ENCODE data around the gene TNS4.

Gene TNS4

GRCh38 chr17:40520991-40521453, 19.6 kb upstream of the TNS4 start:
- Histone ChIP-seq H3K27me3 (ENCODE audit: insufficient read depth, low read length, poor library complexity) (no peaks in the 10 kb centered on the region), H3K79me2 (ENCODE audit: control insufficient read depth, insufficient read depth, low read length) (no peaks in the 10 kb centered on the region), H3K4me2 (ENCODE audit: low read length) (no peak overlapping the region), H3K23ac (ENCODE audit: low read length) (no peak overlapping the region), H2BK5ac (ENCODE audit: low read length) (no peak overlapping the region), H3K36me3 (ENCODE audit: control insufficient read depth, insufficient read depth, low read length) (no peaks in the 10 kb centered on the region), H2BK15ac (replicated peaks; ENCODE audit: low read depth) (no peak overlapping the region), H3K79me1 (ENCODE audit: low read length) (no peaks in the 10 kb centered on the region), H3K4ac (ENCODE audit: low read depth, low read length) (no peak overlapping the region), H3K27ac (ENCODE audit: low read depth, low read length) (no peak overlapping the region), H2BK120ac (ENCODE audit: low read depth, low read length) (no peak overlapping the region), H3K18ac (ENCODE audit: low read length) (no peak overlapping the region), H4K8ac (ENCODE audit: low read depth, low read length) (no peak overlapping the region), H3K9ac (ENCODE audit: low read length) (no peak overlapping the region), H3K56ac (ENCODE audit: low read length) (peak overlapping the region; percentile 1), H4K5ac (ENCODE audit: low read length) (no peak overlapping the region), H3K4me1 (ENCODE audit: control insufficient read depth, low read depth, low read length) (peaks cover 12% of the 10 kb centered on the region), H2AK5ac (ENCODE audit: low read length) (no peak overlapping the region), H3K4me3 (ENCODE audit: low read length) (no peak overlapping the region)
- WGBS (ENCODE audit: extremely low coverage, insufficient coverage, low lambda C conversion rate), result no CpG with 5 or more reads among the region's 14 CpGs
- no peak for DNase-seq

- Histone ChIP-seq H3K9ac (ENCODE audit: low read length) (no peak overlapping the region), H3K27me3 (ENCODE audit: insufficient read depth, low read length, poor library complexity) (no peaks in the 10 kb centered on the region), H2BK120ac (ENCODE audit: low read depth, low read length) (peak overlapping the region; percentile 33), H2BK15ac (replicated peaks; ENCODE audit: low read depth) (no peak overlapping the region), H4K8ac (ENCODE audit: low read depth, low read length) (no peak overlapping the region), H3K4ac (ENCODE audit: low read depth, low read length) (peak overlapping the region; percentile 65), H3K79me2 (ENCODE audit: control insufficient read depth, insufficient read depth, low read length) (no peaks in the 10 kb centered on the region), H3K36me3 (ENCODE audit: control insufficient read depth, insufficient read depth, low read length) (no peaks in the 10 kb centered on the region), H4K5ac (ENCODE audit: low read length) (no peak overlapping the region), H3K27ac (ENCODE audit: low read depth, low read length) (no peak overlapping the region), H3K4me2 (ENCODE audit: low read length) (no peak overlapping the region), H3K56ac (ENCODE audit: low read length) (peak overlapping the region; percentile 38), H2BK5ac (ENCODE audit: low read length) (peak overlapping the region; percentile 28), H3K18ac (ENCODE audit: low read length) (peak overlapping the region; percentile 12), H3K4me3 (ENCODE audit: low read length) (no peak overlapping the region), H3K23ac (ENCODE audit: low read length) (peak overlapping the region; percentile 59), H3K4me1 (ENCODE audit: control insufficient read depth, low read depth, low read length) (peaks cover 18% of the 10 kb centered on the region), H3K79me1 (ENCODE audit: low read length) (no peaks in the 10 kb centered on the region), H2AK5ac (ENCODE audit: low read length) (peak overlapping the region; percentile 46)
- no peak for DNase-seq
- WGBS (ENCODE audit: extremely low coverage, insufficient coverage, low lambda C conversion rate), result no CpG with 5 or more reads among the region's 5 CpGs
Measured at GRCh38 chr17:40519089-40519775, 17.8 kb upstream of the TNS4 start.

GRCh38 chr17:40518401-40519088, 17.1 kb upstream of the TNS4 start:
- WGBS (ENCODE audit: extremely low coverage, insufficient coverage, low lambda C conversion rate), result no CpG with 5 or more reads among the region's 5 CpGs
- Histone ChIP-seq H3K4ac (ENCODE audit: low read depth, low read length) (peak overlapping the region; percentile 2), H3K18ac (ENCODE audit: low read length) (peak overlapping the region; percentile 41), H3K79me1 (ENCODE audit: low read length) (no peaks in the 10 kb centered on the region), H3K27me3 (ENCODE audit: insufficient read depth, low read length, poor library complexity) (no peaks in the 10 kb centered on the region), H3K79me2 (ENCODE audit: control insufficient read depth, insufficient read depth, low read length) (no peaks in the 10 kb centered on the region), H2BK120ac (ENCODE audit: low read depth, low read length) (no peak overlapping the region), H3K4me2 (ENCODE audit: low read length) (no peak overlapping the region), H3K27ac (ENCODE audit: low read depth, low read length) (peak overlapping the region; percentile 15), H3K36me3 (ENCODE audit: control insufficient read depth, insufficient read depth, low read length) (no peaks in the 10 kb centered on the region), H4K8ac (ENCODE audit: low read depth, low read length) (no peak overlapping the region), H4K5ac (ENCODE audit: low read length) (no peak overlapping the region), H3K23ac (ENCODE audit: low read length) (no peak overlapping the region), H2AK5ac (ENCODE audit: low read length) (peak overlapping the region; percentile 65), H3K56ac (ENCODE audit: low read length) (peak overlapping the region; percentile 71), H3K4me1 (ENCODE audit: control insufficient read depth, low read depth, low read length) (peaks cover 18% of the 10 kb centered on the region), H3K9ac (ENCODE audit: low read length) (no peak overlapping the region), H3K4me3 (ENCODE audit: low read length) (no peak overlapping the region), H2BK5ac (ENCODE audit: low read length) (no peak overlapping the region), H2BK15ac (replicated peaks; ENCODE audit: low read depth) (no peak overlapping the region)
- peak; percentile 91 for DNase-seq

- Histone ChIP-seq H3K79me1 (ENCODE audit: low read length) (no peaks in the 10 kb centered on the region), H4K5ac (ENCODE audit: low read length) (no peak overlapping the region), H3K9ac (ENCODE audit: low read length) (no peak overlapping the region), H4K8ac (ENCODE audit: low read depth, low read length) (no peak overlapping the region), H3K4me1 (ENCODE audit: control insufficient read depth, low read depth, low read length) (peaks cover 18% of the 10 kb centered on the region), H3K18ac (ENCODE audit: low read length) (peak overlapping the region; percentile 41), H2AK5ac (ENCODE audit: low read length) (peak overlapping the region; percentile 96), H3K4me2 (ENCODE audit: low read length) (no peak overlapping the region), H3K4ac (ENCODE audit: low read depth, low read length) (peak overlapping the region; percentile 44), H3K4me3 (ENCODE audit: low read length) (no peak overlapping the region), H3K79me2 (ENCODE audit: control insufficient read depth, insufficient read depth, low read length) (no peaks in the 10 kb centered on the region), H3K27me3 (ENCODE audit: insufficient read depth, low read length, poor library complexity) (no peaks in the 10 kb centered on the region), H3K36me3 (ENCODE audit: control insufficient read depth, insufficient read depth, low read length) (no peaks in the 10 kb centered on the region), H2BK15ac (replicated peaks; ENCODE audit: low read depth) (no peak overlapping the region), H2BK5ac (ENCODE audit: low read length) (peak overlapping the region; percentile 87), H3K56ac (ENCODE audit: low read length) (peak overlapping the region; percentile 71), H3K27ac (ENCODE audit: low read depth, low read length) (no peak overlapping the region), H2BK120ac (ENCODE audit: low read depth, low read length) (no peak overlapping the region), H3K23ac (ENCODE audit: low read length) (no peak overlapping the region)
- DNase-seq, result no peak
- no CpG with 5 or more reads among the region's 4 CpGs for WGBS (ENCODE audit: extremely low coverage, insufficient coverage, low lambda C conversion rate)
Measured at GRCh38 chr17:40517981-40518380, 16.6 kb upstream of the TNS4 start.

- Histone ChIP-seq H3K4me2 (ENCODE audit: low read length) (no peak overlapping the region), H3K4me1 (ENCODE audit: control insufficient read depth, low read depth, low read length) (peaks cover 18% of the 10 kb centered on the region), H3K27ac (ENCODE audit: low read depth, low read length) (peak overlapping the region; percentile 61), H3K36me3 (ENCODE audit: control insufficient read depth, insufficient read depth, low read length) (no peaks in the 10 kb centered on the region), H3K4ac (ENCODE audit: low read depth, low read length) (no peak overlapping the region), H3K56ac (ENCODE audit: low read length) (peak overlapping the region; percentile 34), H3K18ac (ENCODE audit: low read length) (peak overlapping the region; percentile 35), H2BK5ac (ENCODE audit: low read length) (peak overlapping the region; percentile 58), H3K79me1 (ENCODE audit: low read length) (no peaks in the 10 kb centered on the region), H3K23ac (ENCODE audit: low read length) (no peak overlapping the region), H4K8ac (ENCODE audit: low read depth, low read length) (no peak overlapping the region), H2BK120ac (ENCODE audit: low read depth, low read length) (no peak overlapping the region), H3K27me3 (ENCODE audit: insufficient read depth, low read length, poor library complexity) (no peaks in the 10 kb centered on the region), H2AK5ac (ENCODE audit: low read length) (no peak overlapping the region), H3K9ac (ENCODE audit: low read length) (no peak overlapping the region), H2BK15ac (replicated peaks; ENCODE audit: low read depth) (no peak overlapping the region), H3K79me2 (ENCODE audit: control insufficient read depth, insufficient read depth, low read length) (no peaks in the 10 kb centered on the region), H3K4me3 (ENCODE audit: low read length) (no peak overlapping the region), H4K5ac (ENCODE audit: low read length) (no peak overlapping the region)
- DNase-seq, result peak; percentile 71
- WGBS (ENCODE audit: extremely low coverage, insufficient coverage, low lambda C conversion rate), result no CpG with 5 or more reads among the region's 2 CpGs
Measured at GRCh38 chr17:40517286-40517662, 15.9 kb upstream of the TNS4 start.
